Measurements from ENCODE around the gene EVI5L. TPM values are rescaled to one million over a fixed set of nuclear protein-coding genes. Genes with fewer than 3 reads are reported as not detected.

The EVI5L gene
- total and polyA plus RNA-seq, 2 donors (not counting 3 experiments of a cell fraction or from before 2014, with no cell fraction given) = 11.9 to 13.5 TPM

GRCh38 chr19:7818806-7819205 lies 11.2 kb upstream of the EVI5L start:
- Histone ChIP-seq H3K27me3 (ENCODE audit: control insufficient read depth in 2 of 2, insufficient read depth in 2 of 2, low read length in 2 of 2) (no peaks in the 10 kb centered on the region), H3K9me3 (replicated peaks; ENCODE audit: control insufficient read depth, insufficient read depth, low read length) (no peaks in the 10 kb centered on the region), H3K9ac (replicated peaks; ENCODE audit: extremely low read depth, insufficient read depth, low read length) (no peak overlapping the region), H3K79me2 (ENCODE audit: control insufficient read depth, insufficient read depth, low read length) (no peaks in the 10 kb centered on the region), H2AFZ (ENCODE audit: low read depth, low read length) (no peak overlapping the region), H3K27ac (ENCODE audit: insufficient read depth, low read depth, low read length) (no peak overlapping the region), H3K4me1 (ENCODE audit: control insufficient read depth, extremely low read depth, insufficient read depth, low read length) (no peaks in the 10 kb centered on the region), H3K4me3 (replicated peaks in 1 of 3; ENCODE audit: insufficient read depth in 1 of 3, low read depth in 1 of 3, low read length in 3 of 3) (no peak overlapping the region), H3K36me3 (ENCODE audit: control insufficient read depth in 2 of 2, extremely low read depth in 1 of 2, insufficient read depth in 2 of 2, low read length in 2 of 2) (no peaks in the 10 kb centered on the region), H3K4me2 (ENCODE audit: insufficient read depth, low read length) (no peak overlapping the region), H4K20me1 (replicated peaks; ENCODE audit: control insufficient read depth, extremely low read depth, insufficient read depth, low read length) (no peaks in the 10 kb centered on the region), H3K9me1 (replicated peaks; ENCODE audit: control insufficient read depth, extremely low read depth, insufficient read depth, low read length) (no peaks in the 10 kb centered on the region)
- FAIRE-seq = no peak
- dilution Hi-C loops (cut with MboI; ENCODE audit: extremely low pct_ligation_motif_present, low sequenced_read_pairs) (no loop called here), intact Hi-C loops (cut with micrococcal nuclease) (no loop called here)
- TF ChIP-seq POLR2AphosphoS5 (IDR thresholded peaks at IDR 0.05; ENCODE audit: insufficient read depth, low read depth, low read length) (no peak), MYC (IDR thresholded peaks at IDR 0.05; ENCODE audit: low read depth, low read length) (no peak), FOS (IDR thresholded peaks at IDR 0.05; ENCODE audit: borderline replicate concordance, insufficient read depth, low read length) (no peak), POLR2A (IDR thresholded peaks at IDR 0.05; ENCODE audit: low read depth, low read length) (no peak), GATA2 (IDR thresholded peaks at IDR 0.05; ENCODE audit: insufficient read depth, insufficient read length, low read depth, low read length) (no peak), EZH2 (IDR thresholded peaks at IDR 0.05; ENCODE audit: borderline replicate concordance, low read depth, low read length, severe bottlenecking) (no peak), JUN (IDR thresholded peaks at IDR 0.05; ENCODE audit: borderline replicate concordance, insufficient read depth, insufficient read length, low read depth) (no peak)
- TF ChIP-seq, protein P1, sequence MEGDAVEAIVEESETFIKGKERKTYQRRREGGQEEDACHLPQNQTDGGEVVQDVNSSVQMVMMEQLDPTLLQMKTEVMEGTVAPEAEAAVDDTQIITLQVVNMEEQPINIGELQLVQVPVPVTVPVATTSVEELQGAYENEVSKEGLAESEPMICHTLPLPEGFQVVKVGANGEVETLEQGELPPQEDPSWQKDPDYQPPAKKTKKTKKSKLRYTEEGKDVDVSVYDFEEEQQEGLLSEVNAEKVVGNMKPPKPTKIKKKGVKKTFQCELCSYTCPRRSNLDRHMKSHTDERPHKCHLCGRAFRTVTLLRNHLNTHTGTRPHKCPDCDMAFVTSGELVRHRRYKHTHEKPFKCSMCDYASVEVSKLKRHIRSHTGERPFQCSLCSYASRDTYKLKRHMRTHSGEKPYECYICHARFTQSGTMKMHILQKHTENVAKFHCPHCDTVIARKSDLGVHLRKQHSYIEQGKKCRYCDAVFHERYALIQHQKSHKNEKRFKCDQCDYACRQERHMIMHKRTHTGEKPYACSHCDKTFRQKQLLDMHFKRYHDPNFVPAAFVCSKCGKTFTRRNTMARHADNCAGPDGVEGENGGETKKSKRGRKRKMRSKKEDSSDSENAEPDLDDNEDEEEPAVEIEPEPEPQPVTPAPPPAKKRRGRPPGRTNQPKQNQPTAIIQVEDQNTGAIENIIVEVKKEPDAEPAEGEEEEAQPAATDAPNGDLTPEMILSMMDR (IDR thresholded peaks at IDR 0.05; ENCODE audit: extremely low read depth in 1 of 2, insufficient read depth in 1 of 2, low read depth in 1 of 2, low read length in 2 of 2) = no peak
- TF ChIP-seq, protein P2, sequence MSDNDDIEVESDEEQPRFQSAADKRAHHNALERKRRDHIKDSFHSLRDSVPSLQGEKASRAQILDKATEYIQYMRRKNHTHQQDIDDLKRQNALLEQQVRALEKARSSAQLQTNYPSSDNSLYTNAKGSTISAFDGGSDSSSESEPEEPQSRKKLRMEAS (IDR thresholded peaks at IDR 0.05; ENCODE audit: insufficient read depth, insufficient read length) = no peak
- ChIA-PET CTCF (interaction anchor here (0.9 to 1.8 kb wide), 4 partner anchors 10 to 138 kb away, joined by 3 to 5 read pairs (median 4); partner anchors contain the start of gene TRAPPC5), POLR2A (no interaction called here)
- DNase-seq (ENCODE audit: low read depth, low spot score) = no peak
- no TSS peak for BruUV-seq (replicated peaks)

Data from endothelial cell of umbilical vein (primary cell).